ENCODE data around the gene INPP4A.

DNA sequence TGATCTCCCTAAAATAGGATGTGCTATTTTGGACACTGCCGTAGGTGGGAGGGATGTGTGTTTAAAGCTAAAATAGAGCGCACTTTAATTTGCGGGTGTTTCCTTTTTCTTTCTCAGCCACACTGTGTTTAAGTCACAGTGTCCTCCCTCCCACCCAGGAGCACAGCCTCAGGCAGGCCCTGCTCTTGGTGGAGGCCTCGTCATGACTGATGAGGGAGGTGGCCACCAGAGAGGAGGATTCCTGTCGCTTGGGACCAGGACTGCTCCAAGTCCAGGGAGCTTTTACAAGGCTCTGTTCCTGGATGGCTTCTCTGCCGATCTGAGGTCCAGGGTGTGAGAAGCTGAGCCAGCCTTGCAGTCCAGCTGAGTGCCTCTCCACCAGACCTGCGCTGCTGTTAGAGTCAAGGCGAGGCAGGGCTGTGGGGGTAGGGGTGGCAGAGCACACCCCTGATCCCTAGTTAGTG, 33.5 kb downstream of the INPP4A start:
- TF ChIP-seq CTCF (IDR thresholded peaks at IDR 0.05; ENCODE audit: insufficient read depth, low read length) (no peak), POLR2AphosphoS5 (IDR thresholded peaks at IDR 0.05; ENCODE audit: low read depth) (no peak), SPI1 (IDR thresholded peaks at IDR 0.05; ENCODE audit: borderline replicate concordance, low read depth) (no peak), GABPA (IDR thresholded peaks at IDR 0.05; ENCODE audit: low read depth) (no peak)
- TF ChIP-seq, protein P1, sequence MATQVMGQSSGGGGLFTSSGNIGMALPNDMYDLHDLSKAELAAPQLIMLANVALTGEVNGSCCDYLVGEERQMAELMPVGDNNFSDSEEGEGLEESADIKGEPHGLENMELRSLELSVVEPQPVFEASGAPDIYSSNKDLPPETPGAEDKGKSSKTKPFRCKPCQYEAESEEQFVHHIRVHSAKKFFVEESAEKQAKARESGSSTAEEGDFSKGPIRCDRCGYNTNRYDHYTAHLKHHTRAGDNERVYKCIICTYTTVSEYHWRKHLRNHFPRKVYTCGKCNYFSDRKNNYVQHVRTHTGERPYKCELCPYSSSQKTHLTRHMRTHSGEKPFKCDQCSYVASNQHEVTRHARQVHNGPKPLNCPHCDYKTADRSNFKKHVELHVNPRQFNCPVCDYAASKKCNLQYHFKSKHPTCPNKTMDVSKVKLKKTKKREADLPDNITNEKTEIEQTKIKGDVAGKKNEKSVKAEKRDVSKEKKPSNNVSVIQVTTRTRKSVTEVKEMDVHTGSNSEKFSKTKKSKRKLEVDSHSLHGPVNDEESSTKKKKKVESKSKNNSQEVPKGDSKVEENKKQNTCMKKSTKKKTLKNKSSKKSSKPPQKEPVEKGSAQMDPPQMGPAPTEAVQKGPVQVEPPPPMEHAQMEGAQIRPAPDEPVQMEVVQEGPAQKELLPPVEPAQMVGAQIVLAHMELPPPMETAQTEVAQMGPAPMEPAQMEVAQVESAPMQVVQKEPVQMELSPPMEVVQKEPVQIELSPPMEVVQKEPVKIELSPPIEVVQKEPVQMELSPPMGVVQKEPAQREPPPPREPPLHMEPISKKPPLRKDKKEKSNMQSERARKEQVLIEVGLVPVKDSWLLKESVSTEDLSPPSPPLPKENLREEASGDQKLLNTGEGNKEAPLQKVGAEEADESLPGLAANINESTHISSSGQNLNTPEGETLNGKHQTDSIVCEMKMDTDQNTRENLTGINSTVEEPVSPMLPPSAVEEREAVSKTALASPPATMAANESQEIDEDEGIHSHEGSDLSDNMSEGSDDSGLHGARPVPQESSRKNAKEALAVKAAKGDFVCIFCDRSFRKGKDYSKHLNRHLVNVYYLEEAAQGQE (IDR thresholded peaks at IDR 0.05; ENCODE audit: insufficient replicate concordance, low read depth) = no peak

Data from HL-60 (cell line).